ENCODE results near the gene DNAH17.
A peak's percentile ranks its signal among the peaks of the same experiment; 100 is the strongest.
"Not testable (repeated sequence)": the region's sequence is repeated elsewhere in the genome, so short reads cannot be mapped to it uniquely, and the experiment has no call there.

Gene DNAH17

DNA sequence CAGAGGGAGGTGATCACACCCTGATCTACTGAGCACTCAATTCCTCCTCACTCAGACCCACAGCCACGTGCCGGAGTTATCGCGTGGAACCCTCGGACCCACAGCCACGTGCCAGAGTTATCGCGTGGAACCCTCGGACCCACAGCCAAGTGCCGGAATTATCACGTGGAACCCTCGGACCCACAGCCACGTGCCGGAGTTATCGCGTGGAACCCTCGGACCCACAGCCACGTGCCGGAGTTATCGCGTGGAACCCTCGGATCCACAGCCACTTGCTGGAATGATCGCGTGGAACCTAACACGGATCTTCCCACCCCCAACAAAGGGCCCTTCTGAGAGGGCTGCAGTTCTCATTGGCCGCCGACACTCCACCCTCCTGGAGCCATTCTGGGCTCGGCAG, 101.0 kb downstream of the DNAH17 start:
- DNase-seq (ENCODE audit: low read depth): no peak

DNA sequence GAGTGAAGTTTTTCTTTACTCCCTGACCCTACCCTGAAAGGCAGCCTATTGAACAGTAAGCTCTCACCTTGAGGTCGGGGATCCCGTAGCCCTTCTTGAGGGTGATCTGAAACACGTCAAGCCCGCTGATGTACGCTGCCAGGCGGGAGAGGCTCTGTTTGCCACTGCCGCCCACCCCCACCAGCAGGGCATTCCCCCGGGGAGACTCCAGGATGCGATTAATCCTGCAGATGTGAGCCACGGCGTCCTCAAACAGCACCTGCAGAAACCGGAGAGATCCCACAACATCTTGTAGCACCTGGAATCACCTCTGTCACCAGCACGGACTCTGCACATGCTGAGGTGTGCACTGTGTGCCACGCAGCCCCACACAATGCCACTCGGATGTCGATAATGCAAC, 102.0 kb downstream of the DNAH17 start:
- DNase-seq (ENCODE audit: low read depth): no peak

DNA sequence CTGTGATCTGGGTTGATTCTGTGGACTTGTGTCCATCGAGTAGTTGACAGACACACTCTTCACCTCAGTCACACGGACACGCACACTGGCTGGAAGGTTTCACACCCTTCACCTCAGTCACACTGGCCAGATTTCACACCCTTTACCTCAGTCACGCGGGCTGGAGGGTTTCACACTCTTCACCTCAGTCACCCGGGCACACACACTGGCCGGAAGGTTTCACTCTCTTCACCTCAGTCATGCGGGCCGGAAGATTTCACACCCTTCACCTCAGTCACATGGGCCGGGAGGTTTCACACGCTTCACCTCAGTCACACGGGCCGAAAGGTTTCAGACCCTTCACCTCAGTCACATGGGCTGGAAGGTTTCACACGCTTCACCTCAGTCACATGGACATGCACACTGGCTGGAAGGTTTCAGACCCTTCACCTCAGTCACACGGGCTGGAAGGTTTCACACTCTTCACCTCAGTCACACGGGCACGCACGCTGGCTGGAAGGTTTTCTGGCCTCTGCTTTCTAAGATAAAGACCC, 102.5 kb downstream of the DNAH17 start:
- peak; percentile 4 for DNase-seq (ENCODE audit: low read depth)

DNA sequence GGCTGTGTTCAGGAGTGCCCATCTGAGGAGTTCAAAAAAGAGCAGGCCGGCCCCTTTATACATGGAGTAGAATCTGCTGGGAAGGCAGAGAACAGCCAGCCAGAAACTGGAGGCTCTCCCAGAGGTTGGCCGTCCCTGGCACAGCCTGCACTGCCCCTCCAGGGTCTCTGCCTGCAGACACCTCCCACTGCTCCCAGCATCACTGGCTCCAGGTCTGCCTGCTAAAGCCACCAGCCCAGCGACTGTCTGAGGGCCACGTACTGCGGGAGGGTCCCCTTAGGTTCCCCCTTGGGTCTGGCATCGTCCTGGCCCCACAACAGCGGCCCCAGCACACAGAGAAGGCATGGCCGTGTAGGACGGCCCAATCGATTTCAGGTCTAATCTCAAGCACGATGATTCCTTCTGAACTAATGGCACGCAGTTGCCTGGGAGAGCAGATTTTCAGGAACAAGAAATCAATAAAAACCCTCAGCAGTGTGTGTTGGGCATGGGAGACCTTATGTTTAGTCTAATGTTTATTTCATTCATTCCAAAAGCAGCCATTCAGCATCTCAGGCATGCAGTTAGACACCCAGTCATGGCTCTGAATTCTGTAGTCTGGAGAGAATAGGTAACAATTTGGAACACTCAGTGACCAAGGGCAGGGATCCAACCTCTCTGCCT, 103.1 kb downstream of the DNAH17 start:
- no peak for DNase-seq (ENCODE audit: low read depth)

DNA sequence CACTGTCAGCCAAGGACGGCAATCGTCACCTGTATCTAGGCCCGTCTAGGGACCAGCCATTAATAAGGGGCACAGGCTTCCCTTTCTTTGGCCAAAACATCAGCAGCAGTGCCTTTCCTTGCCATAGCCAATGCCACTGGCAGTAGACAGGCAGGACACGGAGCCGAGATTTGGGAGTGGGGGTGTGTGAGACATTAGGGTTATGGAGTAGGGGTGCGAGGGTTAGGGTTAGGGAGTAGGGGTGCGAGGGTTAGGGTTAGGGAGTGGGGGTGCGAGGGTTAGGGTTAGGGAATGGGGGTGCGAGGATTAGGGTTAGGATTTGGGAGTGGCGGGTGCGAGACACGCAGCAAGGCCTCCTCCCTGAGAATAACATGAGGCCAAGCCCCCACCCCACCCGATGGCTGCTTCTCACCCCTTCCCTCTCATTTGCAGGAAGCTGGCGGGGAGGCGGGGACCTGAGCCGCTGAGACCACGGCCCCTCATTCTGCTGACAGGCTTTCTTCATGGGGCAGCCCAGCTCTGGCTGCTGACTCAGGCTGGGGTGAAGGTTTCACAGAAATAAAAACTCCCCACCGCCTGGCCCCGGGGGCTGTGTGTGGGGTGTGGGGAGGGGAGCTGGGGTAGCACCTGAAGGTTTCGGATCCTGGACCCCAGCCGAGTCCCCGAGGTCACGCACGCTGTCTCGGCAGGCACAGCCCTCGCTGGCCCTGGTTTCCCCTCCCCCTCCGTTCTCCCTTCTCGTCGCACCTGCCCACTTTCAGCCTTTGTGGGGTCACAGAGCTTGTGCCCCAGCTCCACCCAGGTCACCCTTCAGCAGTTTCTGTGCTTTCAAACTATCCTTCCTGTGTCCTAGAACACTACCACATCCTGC, 104.9 kb downstream of the DNAH17 start:
- no peak for DNase-seq (ENCODE audit: low read depth)

DNA sequence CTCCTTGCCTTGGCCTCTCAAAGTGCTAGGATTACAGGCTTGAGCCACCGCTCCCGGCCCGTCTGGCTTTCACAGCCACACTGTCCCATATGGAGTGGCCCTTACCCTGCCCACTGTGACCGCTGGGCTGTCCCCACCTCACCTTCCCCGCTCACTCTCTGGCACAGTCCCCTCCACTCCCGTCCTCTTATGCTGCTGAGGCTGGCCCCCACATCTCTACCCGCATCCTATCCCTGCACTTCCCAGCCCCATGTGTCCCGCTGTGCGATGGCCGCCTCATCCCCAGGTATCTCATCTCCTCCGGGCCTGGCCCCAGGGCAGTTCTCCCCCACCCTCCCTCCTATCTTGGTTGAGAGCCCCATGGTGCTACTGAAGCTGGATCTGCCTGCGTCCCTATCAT, 105.6 kb downstream of the DNAH17 start:
- no peak for DNase-seq (ENCODE audit: low read depth)

DNA sequence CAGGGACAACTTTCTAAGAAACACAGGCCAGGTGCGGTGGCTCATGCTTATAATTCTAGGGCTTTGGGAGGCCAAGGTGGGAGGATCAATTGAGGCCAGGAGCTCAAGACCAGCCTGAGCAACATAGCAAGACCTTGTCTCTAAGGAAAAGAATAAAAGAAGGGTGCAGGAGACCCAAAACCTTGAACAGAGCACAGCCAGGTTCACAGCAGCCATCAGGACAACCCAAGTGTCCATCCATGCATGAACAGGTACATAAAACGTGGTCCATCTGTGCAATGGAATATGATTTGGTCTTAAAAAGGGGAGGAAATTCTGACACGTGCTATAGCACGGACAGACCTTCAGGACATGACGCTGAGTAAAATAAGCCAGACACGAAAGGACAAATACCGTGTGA, 107.8 kb downstream of the DNAH17 start:
- DNase-seq (ENCODE audit: low read depth): no peak

DNA sequence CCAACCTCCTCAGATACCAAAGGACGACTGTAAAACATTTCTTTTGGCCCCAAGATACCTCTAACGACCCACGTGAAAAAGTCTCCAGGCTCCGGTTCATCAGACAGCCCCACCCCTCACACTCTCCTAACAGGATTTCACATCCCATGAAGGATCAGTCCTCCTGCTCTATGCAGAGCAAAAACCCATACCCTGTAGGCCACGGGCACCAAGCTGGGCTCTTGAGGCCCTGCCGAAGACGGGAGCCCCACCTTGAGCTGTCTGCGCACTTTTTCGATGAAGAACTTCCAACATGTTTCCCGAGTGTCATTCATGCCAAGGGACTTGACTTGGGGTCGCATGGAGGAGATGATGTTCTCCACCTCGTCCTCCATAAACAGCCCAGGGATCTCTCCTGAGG, 108.8 kb downstream of the DNAH17 start:
- DNase-seq (ENCODE audit: low read depth): no peak

DNA sequence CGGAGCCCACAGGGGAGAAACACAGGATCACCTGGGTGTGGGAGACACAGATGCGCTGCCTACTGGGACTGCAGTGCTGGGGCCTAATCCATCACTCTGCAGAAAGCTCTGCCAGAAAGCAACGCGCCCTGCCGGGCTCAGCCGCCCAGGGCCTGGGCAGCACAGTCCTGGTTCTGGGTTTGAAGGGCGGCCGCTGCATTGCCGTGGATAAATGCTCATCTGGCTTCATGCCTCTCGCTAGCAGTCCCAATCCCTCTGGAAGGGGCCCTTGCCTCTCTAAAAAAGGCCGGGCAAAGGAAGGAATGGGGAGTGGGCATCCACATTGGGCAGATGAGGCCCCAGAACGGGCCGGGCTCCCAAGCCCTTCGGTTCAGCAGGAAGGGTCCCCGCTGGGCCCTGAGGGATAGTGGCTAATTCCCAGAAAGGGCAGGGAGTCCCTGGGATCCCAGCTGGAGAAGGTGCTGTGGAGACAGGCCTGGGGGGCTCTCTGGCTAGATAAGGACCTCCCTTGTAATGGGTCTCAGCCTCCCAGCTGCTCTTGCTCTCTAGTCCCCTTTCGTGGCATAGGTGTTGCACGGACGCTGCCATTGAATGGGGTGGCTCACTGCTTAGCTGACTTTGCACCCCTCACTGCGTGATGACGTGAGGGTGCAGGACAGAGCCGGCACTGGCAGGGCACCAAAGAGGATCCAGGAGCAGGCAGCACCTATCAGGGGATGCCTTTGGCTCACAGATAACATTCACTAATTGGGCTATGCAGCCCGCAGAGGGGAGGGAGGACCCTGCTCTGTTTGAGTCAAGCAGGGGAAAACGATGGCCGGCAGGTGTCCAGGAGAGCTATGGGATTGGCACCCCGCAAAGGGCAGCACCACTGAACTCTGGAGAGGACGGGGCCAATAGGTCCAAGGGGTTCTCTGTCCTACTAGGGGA, 110.1 kb downstream of the DNAH17 start:
- no peak for DNase-seq (ENCODE audit: low read depth)

DNA sequence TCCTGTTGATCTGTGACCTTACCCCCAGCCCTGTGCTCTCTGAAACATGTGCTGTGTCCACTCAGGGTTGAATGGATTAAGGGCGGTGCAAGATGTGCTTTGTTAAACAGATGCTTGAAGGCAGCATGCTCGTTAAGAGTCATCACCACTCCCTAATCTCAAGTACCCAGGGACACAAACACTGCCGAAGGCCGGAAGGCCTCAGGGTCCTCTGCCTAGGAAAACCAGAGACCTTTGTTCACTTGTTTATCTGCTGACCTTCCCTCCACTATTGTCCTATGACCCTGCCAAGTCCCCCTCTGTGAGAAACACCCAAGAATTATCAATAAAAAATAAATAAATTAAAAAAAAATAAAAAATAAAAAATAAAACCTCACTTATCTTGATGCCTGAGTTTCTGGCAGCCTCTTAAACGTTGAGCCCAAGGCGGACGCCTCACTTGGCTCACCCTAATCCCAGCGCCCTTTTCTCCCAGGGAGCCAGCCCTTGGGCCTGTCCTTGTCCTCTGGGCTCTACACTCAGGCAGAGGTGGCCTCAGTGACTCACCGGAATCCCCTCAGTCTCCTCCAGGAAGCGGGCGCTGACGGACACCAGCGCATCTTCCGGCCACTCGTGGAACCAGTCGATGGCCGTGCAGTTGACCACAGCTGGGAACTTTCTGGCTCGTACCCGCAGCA, 110.9 kb downstream of the DNAH17 start:
- DNase-seq (ENCODE audit: low read depth): not testable (repeated sequence)

DNA sequence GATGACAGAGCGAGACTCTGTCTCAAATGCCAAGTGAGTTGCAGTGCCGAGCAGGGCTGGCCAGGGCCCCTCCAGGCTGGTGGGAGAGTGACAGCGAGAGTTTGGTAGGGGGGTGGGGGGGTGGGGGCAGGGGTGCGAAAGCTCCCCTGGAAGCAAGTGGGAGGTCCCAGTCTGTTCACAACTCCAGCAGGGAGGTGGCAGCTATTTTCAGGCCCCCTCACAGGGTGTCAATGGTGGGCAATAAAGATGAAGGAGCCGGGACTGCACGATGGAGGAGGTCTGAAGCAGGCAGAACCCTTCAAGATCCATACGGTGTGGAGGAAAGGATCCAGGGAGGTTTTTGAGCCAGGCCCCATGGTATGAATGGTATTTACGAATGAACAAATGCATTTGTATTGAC, 115.0 kb downstream of the DNAH17 start:
- no peak for DNase-seq (ENCODE audit: low read depth)

DNA sequence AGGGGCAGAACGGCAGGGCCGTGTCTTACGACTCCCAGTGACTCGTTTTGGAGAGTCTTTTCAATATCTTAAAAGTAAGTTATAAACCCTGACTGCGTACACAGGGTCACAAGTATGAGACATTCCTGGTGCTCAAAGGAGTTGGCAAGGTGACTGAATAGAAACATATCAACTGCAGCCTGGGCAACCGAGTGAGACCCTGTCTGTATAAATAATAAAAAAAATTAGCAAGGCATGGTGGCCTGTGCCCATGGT, 115.5 kb downstream of the DNAH17 start:
- DNase-seq (ENCODE audit: low read depth): no peak

DNA sequence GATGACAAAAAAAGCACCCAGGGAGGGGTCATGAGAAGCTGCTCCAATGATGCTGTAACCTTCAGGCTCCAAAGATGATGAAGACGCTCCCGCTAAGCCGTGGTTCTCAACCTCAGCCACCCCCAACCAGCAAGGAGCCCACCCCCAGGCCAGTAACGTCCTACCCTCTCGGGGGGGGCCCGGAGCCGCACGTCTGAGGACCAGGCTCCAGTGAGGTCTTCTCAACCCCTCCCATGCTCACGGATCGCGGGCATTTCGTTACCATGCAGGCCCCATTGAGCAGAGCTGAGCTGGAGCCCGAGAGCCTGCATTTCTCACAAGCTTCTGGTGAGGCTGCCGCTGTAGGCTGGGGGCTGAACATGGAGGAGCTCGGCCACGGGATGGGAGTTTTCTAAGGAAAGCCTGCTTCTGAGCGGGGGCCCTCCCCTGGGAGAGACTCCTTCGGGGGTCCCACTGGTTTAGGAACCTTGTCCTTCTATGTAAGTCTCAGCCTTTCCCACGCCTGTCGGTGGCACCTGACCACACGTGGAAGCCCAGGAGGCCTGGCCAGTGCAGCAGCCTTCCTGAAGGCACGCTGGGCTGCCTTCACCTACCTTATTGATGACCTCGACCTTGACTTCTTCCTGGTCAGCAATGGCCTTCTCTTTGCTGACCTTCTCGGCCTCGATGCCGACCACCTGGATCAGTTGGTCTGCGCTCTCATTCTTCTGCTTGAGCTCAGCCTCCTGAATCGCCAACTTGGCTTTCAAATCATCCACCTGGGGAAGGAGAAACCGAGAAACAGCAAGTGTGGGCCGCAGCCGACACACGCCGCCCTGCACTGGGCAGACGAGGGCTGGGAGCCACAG, 116.0 kb downstream of the DNAH17 start:
- no peak for DNase-seq (ENCODE audit: low read depth)

DNA sequence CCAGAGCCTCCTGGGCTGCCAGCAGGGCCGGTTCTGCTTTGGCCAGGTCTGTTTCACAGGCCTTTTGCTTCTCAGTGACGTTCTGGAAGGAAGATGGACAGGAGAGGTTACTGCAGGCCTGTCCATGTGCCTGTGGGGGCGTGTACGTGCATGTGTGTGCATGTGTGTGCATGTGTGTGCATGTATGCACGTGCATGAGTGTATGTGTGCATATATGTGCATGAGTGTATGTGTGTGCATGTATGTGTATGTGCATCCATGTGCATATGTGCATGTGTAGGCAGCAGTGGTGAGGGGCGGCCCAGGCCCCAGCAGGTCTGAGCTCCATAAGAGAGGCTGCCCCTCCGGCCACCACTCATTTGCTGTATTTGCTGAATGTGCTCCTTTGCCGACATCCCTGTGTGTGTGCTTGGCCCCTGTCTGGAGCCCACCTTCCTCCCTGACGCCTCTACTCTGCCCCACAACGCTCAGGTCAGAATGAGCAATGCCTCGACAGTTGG, 117.0 kb downstream of the DNAH17 start:
- DNase-seq (ENCODE audit: low read depth): no peak

DNA sequence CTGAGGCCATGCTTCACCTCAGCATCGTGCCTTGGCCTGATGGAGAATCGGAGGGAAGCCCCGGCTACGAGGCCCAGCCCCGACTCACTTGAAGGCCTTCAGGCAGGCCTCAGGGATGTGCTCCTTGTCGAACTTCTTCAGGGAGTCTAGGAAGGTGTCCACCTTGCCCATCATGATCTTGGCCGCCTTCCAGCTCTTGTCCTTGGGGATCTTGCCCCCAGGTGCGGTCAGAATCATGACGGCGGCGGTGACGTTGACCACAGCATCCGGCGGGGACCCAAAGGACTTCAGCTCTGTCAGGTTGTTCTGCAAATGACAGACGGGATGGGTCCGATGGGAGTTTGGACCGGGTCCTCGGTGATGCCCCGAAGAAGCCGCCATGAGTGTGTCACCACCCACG, 117.5 kb downstream of the DNAH17 start:
- no peak for DNase-seq (ENCODE audit: low read depth)

DNA sequence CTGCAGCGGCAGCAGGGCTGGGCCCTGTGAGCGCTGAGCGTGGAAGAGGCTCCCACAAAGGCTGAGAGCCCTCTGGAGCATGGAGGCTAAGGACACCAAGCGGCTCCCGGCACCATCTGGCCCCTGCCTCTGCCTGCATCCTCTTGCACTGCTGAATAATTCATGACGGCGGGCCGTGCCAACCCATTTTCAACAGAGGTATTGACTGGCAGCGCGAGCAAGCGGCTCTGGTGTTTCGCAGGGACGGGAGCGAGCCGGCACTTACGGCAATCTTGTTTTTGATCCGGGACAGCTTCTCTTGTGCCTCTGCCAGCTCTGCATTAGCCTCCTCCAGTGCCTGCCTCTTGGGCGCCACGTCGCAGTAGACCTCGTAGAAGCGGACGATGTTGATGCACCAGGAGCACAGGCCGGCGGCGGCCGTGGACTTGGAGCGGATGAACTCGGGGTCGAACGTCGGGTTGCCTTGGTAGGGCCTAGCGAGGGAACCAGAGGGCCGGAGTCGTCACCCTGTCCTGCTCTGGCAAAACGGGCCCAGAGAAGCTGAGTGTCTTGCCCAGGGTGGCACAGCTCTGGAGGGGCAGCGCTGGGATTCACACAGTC, 118.4 kb downstream of the DNAH17 start:
- no peak for DNase-seq (ENCODE audit: low read depth)

DNA sequence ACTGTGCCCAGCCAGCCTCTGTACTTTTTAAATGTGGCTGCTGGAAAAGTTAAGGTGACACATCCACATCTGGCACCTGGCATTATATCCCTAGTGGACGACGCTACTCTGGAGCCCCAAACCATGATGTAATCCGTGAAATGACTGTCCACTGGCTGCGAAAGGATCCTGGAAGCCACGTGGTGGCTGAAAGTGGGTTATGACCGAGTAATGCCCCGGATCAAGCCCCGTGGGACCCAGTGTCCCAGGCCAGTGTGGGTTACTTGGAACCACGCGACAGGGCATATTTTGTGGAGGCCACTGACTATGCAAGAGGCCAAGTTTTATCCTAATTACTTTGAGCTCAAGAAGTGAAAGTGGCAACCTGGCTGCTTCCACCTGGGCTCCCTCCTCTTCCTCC, 119.1 kb downstream of the DNAH17 start:
- DNase-seq (ENCODE audit: low read depth): no peak

DNA sequence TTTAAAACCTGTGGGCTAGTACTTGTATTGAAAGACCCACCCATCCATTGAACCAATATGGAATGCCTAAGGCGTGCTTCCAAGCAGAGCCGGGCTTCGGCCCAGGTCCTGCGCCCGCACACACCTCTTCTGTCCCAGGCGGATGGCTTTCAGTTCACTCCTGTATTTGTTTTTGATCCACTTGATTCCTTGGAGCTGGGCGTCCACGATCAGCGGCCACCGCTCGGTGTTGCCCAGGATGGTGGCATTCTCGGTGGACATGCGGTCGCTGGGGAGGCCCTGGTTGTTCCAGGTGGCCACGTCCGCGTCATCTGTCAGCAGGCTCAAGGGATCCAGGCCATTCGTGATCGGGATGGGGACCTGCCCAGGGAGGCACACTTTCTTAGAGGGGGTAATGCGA, 122.8 kb downstream of the DNAH17 start:
- DNase-seq (ENCODE audit: low read depth): no peak

DNA sequence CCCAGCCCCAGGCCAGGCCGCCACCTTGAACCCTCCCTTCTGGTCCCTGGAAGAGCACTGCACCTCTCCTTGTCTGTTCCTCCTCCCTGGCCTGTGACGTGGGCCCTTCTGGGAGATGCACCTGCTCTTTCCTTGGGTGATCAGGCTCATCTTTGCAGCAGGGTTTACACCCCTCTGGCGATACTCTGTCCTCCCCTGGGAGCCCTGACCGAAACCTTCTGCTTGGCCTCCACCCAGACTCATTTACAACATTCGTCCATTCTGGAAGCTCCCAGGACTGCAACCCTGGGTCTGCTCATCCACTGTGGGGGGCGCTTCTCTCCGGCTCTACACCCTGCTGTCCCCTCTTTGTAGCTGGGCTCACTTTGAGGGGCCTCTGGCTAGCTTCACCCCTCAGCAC, 125.4 kb downstream of the DNAH17 start:
- no peak for DNase-seq (ENCODE audit: low read depth)

DNA sequence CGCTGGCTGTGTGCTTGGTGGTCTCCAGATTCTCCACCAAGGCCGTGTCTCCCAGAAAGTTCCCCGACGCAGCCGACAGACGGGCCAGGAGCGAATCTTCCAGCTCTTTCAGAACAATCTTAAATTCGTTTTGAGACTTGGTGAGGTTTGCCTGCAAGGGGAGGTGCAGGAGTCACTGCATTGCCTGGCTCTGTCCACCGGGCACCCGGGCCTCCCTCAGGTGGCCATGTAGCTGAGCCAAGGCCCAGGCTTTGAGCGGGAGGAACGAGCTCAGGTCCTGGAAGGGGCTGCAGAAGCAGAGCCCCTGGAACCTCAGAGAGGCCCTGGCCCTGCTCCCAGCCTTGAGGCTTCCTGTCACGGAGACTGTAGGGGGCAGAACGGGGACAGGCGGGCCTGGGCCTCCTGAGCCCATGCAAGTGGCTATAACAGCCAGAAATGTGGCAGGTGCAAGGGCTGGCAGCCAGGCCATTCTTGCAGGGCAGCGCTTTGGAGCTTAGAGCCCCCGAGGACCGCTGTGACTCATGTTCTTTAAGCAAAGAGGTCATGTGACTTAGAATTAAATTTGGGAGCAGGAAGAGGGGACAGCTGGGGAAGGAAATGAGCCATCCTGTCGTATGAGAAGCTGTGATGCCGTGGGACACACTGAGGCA, 126.4 kb downstream of the DNAH17 start:
- DNase-seq (ENCODE audit: low read depth): no peak
